SK-N-SH treated with all-trans-retinoic acid at 6 μM for 48 hours (cell line): ENCODE results near the gene RUNX3.

ENCODE experiments used
- ATAC-seq: fragments of 200-7000 bp; cut with Tn5 transposase; 3 replicates; pipeline ENCODE4 v1.9.1; 2020; ENCODE audit warnings: mild to moderate bottlenecking, moderate library complexity
- ARNTL ChIP-seq: fragments of 450-650 bp; formaldehyde crosslinking; IDR thresholded peaks from 2 replicates; pipeline ENCODE4 v1.5.0; 2020; ENCODE audit warnings: low read depth, mild to moderate bottlenecking, moderate library complexity, borderline replicate concordance
- BACH2 ChIP-seq: fragments of 250-450 bp; sonication (Bioruptor Pico); IDR thresholded peaks from 2 replicates; pipeline ENCODE4 v1.9.0; 2021; ENCODE audit warnings: mild to moderate bottlenecking, borderline replicate concordance
- CREB5 ChIP-seq: fragments of 250-450 bp; sonication (Bioruptor Pico); IDR thresholded peaks from 2 replicates; pipeline ENCODE4 v1.5.1; 2020; ENCODE audit warnings: low read depth, mild to moderate bottlenecking, moderate library complexity
- CSDC2 ChIP-seq: fragments of 250-450 bp; sonication (Bioruptor Pico); IDR thresholded peaks from 2 replicates; pipeline ENCODE4 v1.5.0; 2020; ENCODE audit warnings: mild to moderate bottlenecking, moderate library complexity
- CSRNP3 ChIP-seq: fragments of 250-450 bp; sonication (Bioruptor Pico); IDR thresholded peaks from 2 replicates; pipeline ENCODE4 v1.5.1; 2021; ENCODE audit warnings: mild to moderate bottlenecking, moderate library complexity
- ESRRG ChIP-seq: fragments of 250-450 bp; sonication (Bioruptor Pico); IDR thresholded peaks from 2 replicates; pipeline ENCODE4 v1.6.1; 2021; ENCODE audit warnings: mild to moderate bottlenecking
- ISL1 ChIP-seq: fragments of 250-450 bp; sonication (Bioruptor Pico); IDR thresholded peaks from 2 replicates; pipeline ENCODE4 v2.1.2; 2022; ENCODE audit warnings: mild to moderate bottlenecking, moderate library complexity
- PATZ1 ChIP-seq: fragments of 250-450 bp; sonication (Bioruptor Pico); IDR thresholded peaks from 2 replicates; pipeline ENCODE4 v1.8.0; 2020; ENCODE audit warnings: mild to moderate bottlenecking, moderate library complexity, borderline replicate concordance
- POU6F1 ChIP-seq: fragments of 250-450 bp; sonication (Bioruptor Pico); IDR thresholded peaks from 2 replicates; pipeline ENCODE4 v1.8.0; 2021; ENCODE audit warnings: low read depth, mild to moderate bottlenecking, moderate library complexity, borderline replicate concordance
- PPARA ChIP-seq: fragments of 250-450 bp; sonication (Bioruptor Pico); IDR thresholded peaks from 2 replicates; pipeline ENCODE4 v1.5.0; 2020; ENCODE audit warnings: mild to moderate bottlenecking, borderline replicate concordance
- RARB ChIP-seq: fragments of 250-450 bp; sonication (Bioruptor Pico); IDR thresholded peaks from 2 replicates; pipeline ENCODE4 v1.8.0; 2021; ENCODE audit warnings: mild to moderate bottlenecking, moderate library complexity
- SNAI2 ChIP-seq: fragments of 250-450 bp; sonication (Bioruptor Pico); IDR thresholded peaks from 2 replicates; pipeline ENCODE4 v1.5.0; 2020; ENCODE audit warnings: mild to moderate bottlenecking, moderate library complexity
- TOX ChIP-seq: fragments of 250-450 bp; sonication (Bioruptor Pico); IDR thresholded peaks from 2 replicates; pipeline ENCODE4 v1.8.0; 2021; ENCODE audit warnings: mild to moderate bottlenecking, moderate library complexity, borderline replicate concordance
- ZC3H10 ChIP-seq: fragments of 250-450 bp; sonication (Bioruptor Pico); IDR thresholded peaks from 2 replicates; pipeline ENCODE4 v1.5.1; 2021; ENCODE audit warnings: mild to moderate bottlenecking, moderate library complexity
- ZFP3 ChIP-seq: fragments of 250-450 bp; sonication (Bioruptor Pico); IDR thresholded peaks from 2 replicates; pipeline ENCODE4 v1.5.0; 2020; ENCODE audit warnings: mild to moderate bottlenecking, moderate library complexity
- ZFP30 ChIP-seq: fragments of 450-650 bp; formaldehyde crosslinking; IDR thresholded peaks from 2 replicates; pipeline ENCODE4 v1.5.0; 2022; ENCODE audit warnings: mild to moderate bottlenecking, moderate library complexity
- ZNF70 ChIP-seq: fragments of 450-650 bp; formaldehyde crosslinking; IDR thresholded peaks from 2 replicates; pipeline ENCODE4 v1.5.0; 2020; ENCODE audit warnings: mild to moderate bottlenecking, moderate library complexity
- ZNF8 ChIP-seq: fragments of 450-650 bp; formaldehyde crosslinking; IDR thresholded peaks from 2 replicates; pipeline ENCODE4 v1.5.0; 2020; ENCODE audit warnings: mild to moderate bottlenecking, moderate library complexity
- TF ChIP-seq, protein P1 (sequence below): fragments of 250-450 bp; sonication (Bioruptor Pico); IDR thresholded peaks from 2 replicates; pipeline ENCODE4 v1.5.0; 2020; ENCODE audit warnings: mild to moderate bottlenecking, moderate library complexity

RUNX3 gene

GRCh38 chr1:24925082-24925779 lies 4.8 kb downstream of the RUNX3 start:
- ATAC-seq = no peak

GRCh38 chr1:24923485-24924113 lies 6.5 kb downstream of the RUNX3 start:
- TF ChIP-seq ARNTL (CRISPR knock-in tag) (no peak), PATZ1 (no peak), ZFP3 (CRISPR knock-in tag) (no peak), ZC3H10 (CRISPR knock-in tag) (no peak), ZNF8 (no peak), RARB (CRISPR knock-in tag) (no peak), ESRRG (CRISPR knock-in tag) (no peak), CSDC2 (CRISPR knock-in tag) (no peak), BACH2 (CRISPR knock-in tag) (no peak), TOX (CRISPR knock-in tag) (no peak), ZFP30 (CRISPR knock-in tag) (no peak), PPARA (CRISPR knock-in tag) (no peak), SNAI2 (no peak), ZNF70 (CRISPR knock-in tag) (no peak), ISL1 (CRISPR knock-in tag) (no peak), CSRNP3 (CRISPR knock-in tag) (no peak), POU6F1 (CRISPR knock-in tag) (no peak), CREB5 (CRISPR knock-in tag) (no peak)
- TF ChIP-seq, protein P1, sequence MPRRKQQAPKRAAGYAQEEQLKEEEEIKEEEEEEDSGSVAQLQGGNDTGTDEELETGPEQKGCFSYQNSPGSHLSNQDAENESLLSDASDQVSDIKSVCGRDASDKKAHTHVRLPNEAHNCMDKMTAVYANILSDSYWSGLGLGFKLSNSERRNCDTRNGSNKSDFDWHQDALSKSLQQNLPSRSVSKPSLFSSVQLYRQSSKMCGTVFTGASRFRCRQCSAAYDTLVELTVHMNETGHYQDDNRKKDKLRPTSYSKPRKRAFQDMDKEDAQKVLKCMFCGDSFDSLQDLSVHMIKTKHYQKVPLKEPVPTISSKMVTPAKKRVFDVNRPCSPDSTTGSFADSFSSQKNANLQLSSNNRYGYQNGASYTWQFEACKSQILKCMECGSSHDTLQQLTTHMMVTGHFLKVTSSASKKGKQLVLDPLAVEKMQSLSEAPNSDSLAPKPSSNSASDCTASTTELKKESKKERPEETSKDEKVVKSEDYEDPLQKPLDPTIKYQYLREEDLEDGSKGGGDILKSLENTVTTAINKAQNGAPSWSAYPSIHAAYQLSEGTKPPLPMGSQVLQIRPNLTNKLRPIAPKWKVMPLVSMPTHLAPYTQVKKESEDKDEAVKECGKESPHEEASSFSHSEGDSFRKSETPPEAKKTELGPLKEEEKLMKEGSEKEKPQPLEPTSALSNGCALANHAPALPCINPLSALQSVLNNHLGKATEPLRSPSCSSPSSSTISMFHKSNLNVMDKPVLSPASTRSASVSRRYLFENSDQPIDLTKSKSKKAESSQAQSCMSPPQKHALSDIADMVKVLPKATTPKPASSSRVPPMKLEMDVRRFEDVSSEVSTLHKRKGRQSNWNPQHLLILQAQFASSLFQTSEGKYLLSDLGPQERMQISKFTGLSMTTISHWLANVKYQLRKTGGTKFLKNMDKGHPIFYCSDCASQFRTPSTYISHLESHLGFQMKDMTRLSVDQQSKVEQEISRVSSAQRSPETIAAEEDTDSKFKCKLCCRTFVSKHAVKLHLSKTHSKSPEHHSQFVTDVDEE (CRISPR knock-in tag) = no peak
- no peak for ATAC-seq

More at GRCh38 chr1:24925082-24925779, 4.8 kb downstream of the RUNX3 start:
- no peak for TF ChIP-seq ARNTL (CRISPR knock-in tag)
- no peak for TF ChIP-seq BACH2 (CRISPR knock-in tag)
- no peak for TF ChIP-seq ZFP3 (CRISPR knock-in tag)
- no peak for TF ChIP-seq POU6F1 (CRISPR knock-in tag)
